Measurements from ENCODE around the gene FOXN3. TPM values are rescaled to one million over a fixed set of nuclear protein-coding genes. Genes with fewer than 3 reads are reported as not detected.

Gene FOXN3
- total and polyA plus RNA-seq, 2 experiments from 2014 or later, result 98.9 to 167 TPM

GRCh38 chr14:89418452-89418851 is 1.4 kb upstream of the FOXN3 start:
- Histone ChIP-seq H3K4me1 (ENCODE audit: insufficient read depth) (peaks cover 44% of the 10 kb centered on the region), H4K20me1 (replicated peaks; ENCODE audit: insufficient read depth) (peaks cover 19% of the 10 kb centered on the region), H3K4me2 (peak overlapping the region; percentile 96), H3K4me3 (peak overlapping the region; percentile 76), H3K27ac (ENCODE audit: low read depth) (peak overlapping the region; percentile 94; the same call in 1 of the 2 replicates), H3F3A (replicated peaks; ENCODE audit: low read depth) (0 out of 2 replicates have a peak, but pooled peaks cover 15% of the 10 kb centered on the region), H2AFZ (no peak overlapping the region), H3K27me3 (ENCODE audit: insufficient read depth) (no peaks in the 10 kb centered on the region), H3K36me3 (ENCODE audit: insufficient read depth) (no peaks in the 10 kb centered on the region), H3K9me2 (ENCODE audit: insufficient read depth) (no peaks in the 10 kb centered on the region), H3K79me2 (replicated peaks; ENCODE audit: insufficient read depth) (peaks cover 89% of the 10 kb centered on the region)
- 0 out of 2 replicates have a peak overlapping the region, but pooled peaks have one; percentile 53 for H3K27ac Mint-ChIP-seq
- H3K4me3 Mint-ChIP-seq, result peak overlapping the region; percentile 83
- DNase-seq (ENCODE audit: low spot score) (no peak), ATAC-seq (peak; percentile 4; the same call in 1 of the 3 replicates)
- no peak for TF ChIP-seq EZH2phosphoT487 (IDR thresholded peaks at IDR 0.05; ENCODE audit: unreplicated experiment)
- TF ChIP-seq CREB1 (CRISPR knock-in tag; IDR thresholded peaks at IDR 0.05; ENCODE audit: low read depth), result no peak
- no peak for TF ChIP-seq JUNB (IDR thresholded peaks at IDR 0.05; ENCODE audit: unreplicated experiment)
- TF ChIP-seq ZNF114 (CRISPR knock-in tag; IDR thresholded peaks at IDR 0.05), result no peak
- no peak for TF ChIP-seq ETS1 (IDR thresholded peaks at IDR 0.05)
- TF ChIP-seq, protein P1, sequence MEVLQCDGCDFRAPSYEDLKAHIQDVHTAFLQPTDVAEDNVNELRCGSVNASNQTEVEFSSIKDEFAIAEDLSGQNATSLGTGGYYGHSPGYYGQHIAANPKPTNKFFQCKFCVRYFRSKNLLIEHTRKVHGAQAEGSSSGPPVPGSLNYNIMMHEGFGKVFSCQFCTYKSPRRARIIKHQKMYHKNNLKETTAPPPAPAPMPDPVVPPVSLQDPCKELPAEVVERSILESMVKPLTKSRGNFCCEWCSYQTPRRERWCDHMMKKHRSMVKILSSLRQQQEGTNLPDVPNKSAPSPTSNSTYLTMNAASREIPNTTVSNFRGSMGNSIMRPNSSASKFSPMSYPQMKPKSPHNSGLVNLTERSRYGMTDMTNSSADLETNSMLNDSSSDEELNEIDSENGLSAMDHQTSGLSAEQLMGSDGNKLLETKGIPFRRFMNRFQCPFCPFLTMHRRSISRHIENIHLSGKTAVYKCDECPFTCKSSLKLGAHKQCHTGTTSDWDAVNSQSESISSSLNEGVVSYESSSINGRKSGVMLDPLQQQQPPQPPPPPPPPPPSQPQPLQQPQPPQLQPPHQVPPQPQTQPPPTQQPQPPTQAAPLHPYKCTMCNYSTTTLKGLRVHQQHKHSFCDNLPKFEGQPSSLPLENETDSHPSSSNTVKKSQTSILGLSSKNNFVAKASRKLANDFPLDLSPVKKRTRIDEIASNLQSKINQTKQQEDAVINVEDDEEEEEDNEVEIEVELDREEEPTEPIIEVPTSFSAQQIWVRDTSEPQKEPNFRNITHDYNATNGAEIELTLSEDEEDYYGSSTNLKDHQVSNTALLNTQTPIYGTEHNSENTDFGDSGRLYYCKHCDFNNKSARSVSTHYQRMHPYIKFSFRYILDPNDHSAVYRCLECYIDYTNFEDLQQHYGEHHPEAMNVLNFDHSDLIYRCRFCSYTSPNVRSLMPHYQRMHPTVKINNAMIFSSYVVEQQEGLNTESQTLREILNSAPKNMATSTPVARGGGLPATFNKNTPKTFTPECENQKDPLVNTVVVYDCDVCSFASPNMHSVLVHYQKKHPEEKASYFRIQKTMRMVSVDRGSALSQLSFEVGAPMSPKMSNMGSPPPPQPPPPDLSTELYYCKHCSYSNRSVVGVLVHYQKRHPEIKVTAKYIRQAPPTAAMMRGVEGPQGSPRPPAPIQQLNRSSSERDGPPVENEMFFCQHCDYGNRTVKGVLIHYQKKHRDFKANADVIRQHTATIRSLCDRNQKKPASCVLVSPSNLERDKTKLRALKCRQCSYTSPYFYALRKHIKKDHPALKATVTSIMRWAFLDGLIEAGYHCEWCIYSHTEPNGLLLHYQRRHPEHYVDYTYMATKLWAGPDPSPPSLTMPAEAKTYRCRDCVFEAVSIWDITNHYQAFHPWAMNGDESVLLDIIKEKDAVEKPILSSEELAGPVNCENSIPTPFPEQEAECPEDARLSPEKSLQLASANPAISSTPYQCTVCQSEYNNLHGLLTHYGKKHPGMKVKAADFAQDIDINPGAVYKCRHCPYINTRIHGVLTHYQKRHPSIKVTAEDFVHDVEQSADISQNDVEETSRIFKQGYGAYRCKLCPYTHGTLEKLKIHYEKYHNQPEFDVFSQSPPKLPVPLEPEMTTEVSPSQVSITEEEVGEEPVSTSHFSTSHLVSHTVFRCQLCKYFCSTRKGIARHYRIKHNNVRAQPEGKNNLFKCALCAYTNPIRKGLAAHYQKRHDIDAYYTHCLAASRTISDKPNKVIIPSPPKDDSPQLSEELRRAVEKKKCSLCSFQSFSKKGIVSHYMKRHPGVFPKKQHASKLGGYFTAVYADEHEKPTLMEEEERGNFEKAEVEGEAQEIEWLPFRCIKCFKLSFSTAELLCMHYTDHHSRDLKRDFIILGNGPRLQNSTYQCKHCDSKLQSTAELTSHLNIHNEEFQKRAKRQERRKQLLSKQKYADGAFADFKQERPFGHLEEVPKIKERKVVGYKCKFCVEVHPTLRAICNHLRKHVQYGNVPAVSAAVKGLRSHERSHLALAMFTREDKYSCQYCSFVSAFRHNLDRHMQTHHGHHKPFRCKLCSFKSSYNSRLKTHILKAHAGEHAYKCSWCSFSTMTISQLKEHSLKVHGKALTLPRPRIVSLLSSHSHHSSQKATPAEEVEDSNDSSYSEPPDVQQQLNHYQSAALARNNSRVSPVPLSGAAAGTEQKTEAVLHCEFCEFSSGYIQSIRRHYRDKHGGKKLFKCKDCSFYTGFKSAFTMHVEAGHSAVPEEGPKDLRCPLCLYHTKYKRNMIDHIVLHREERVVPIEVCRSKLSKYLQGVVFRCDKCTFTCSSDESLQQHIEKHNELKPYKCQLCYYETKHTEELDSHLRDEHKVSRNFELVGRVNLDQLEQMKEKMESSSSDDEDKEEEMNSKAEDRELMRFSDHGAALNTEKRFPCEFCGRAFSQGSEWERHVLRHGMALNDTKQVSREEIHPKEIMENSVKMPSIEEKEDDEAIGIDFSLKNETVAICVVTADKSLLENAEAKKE (CRISPR knock-in tag; IDR thresholded peaks at IDR 0.05), result no peak
- TF ChIP-seq ZNF331 (CRISPR knock-in tag; IDR thresholded peaks at IDR 0.05; ENCODE audit: low read depth), result no peak
- no peak for TF ChIP-seq NANOG (IDR thresholded peaks at IDR 0.05; ENCODE audit: borderline replicate concordance)
- no peak for TF ChIP-seq STAT1 (IDR thresholded peaks at IDR 0.05; ENCODE audit: unreplicated experiment)
- no peak for TF ChIP-seq EZH2 (IDR thresholded peaks at IDR 0.05; ENCODE audit: low read depth, unreplicated experiment)
- no peak for TF ChIP-seq CTCF (conservative IDR thresholded peaks at IDR 0.05; ENCODE audit: low read depth in 2 of 2)
- TF ChIP-seq, protein P2, sequence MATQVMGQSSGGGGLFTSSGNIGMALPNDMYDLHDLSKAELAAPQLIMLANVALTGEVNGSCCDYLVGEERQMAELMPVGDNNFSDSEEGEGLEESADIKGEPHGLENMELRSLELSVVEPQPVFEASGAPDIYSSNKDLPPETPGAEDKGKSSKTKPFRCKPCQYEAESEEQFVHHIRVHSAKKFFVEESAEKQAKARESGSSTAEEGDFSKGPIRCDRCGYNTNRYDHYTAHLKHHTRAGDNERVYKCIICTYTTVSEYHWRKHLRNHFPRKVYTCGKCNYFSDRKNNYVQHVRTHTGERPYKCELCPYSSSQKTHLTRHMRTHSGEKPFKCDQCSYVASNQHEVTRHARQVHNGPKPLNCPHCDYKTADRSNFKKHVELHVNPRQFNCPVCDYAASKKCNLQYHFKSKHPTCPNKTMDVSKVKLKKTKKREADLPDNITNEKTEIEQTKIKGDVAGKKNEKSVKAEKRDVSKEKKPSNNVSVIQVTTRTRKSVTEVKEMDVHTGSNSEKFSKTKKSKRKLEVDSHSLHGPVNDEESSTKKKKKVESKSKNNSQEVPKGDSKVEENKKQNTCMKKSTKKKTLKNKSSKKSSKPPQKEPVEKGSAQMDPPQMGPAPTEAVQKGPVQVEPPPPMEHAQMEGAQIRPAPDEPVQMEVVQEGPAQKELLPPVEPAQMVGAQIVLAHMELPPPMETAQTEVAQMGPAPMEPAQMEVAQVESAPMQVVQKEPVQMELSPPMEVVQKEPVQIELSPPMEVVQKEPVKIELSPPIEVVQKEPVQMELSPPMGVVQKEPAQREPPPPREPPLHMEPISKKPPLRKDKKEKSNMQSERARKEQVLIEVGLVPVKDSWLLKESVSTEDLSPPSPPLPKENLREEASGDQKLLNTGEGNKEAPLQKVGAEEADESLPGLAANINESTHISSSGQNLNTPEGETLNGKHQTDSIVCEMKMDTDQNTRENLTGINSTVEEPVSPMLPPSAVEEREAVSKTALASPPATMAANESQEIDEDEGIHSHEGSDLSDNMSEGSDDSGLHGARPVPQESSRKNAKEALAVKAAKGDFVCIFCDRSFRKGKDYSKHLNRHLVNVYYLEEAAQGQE (IDR thresholded peaks at IDR 0.05; ENCODE audit: unreplicated experiment), result no peak
- no peak for TF ChIP-seq POLR2AphosphoS5 (IDR thresholded peaks at IDR 0.05; ENCODE audit: low read depth)
- H3K4me1 Mint-ChIP-seq, result peaks cover 56% of the 10 kb centered on the region
- peaks cover 46% of the 10 kb centered on the region; the same call in 2 of the 3 replicates for H3K36me3 Mint-ChIP-seq (ENCODE audit: low read depth)
- no peaks in the 10 kb centered on the region; the same call in 2 of the 3 replicates for H3K9me3 Mint-ChIP-seq
- peaks cover 16% of the 10 kb centered on the region for H3K27me3 Mint-ChIP-seq (ENCODE audit: insufficient read depth, low read depth, poor library complexity)

Data from GM23338 (cell line).